ENCODE results near the gene MNAT1.

MNAT1 gene

GRCh38 chr14:61003571-61003970, 269.0 kb downstream of the MNAT1 start:
- no peak for DNase-seq (ENCODE audit: low read depth in 1 of 2, low spot score in 1 of 2)
- in situ Hi-C loops (cut with HindIII; ENCODE audit: low pct_unique_long_range_greater_than_20kb, low sequenced_read_pairs): no loop called here
- no peak for TF ChIP-seq JUND (IDR thresholded peaks at IDR 0.05; ENCODE audit: low read depth)

- DNase-seq (ENCODE audit: low read depth in 1 of 2, low spot score in 1 of 2): no peak
- in situ Hi-C loops (cut with HindIII; ENCODE audit: low pct_unique_long_range_greater_than_20kb, low sequenced_read_pairs): no loop called here
- no peak for TF ChIP-seq JUND (IDR thresholded peaks at IDR 0.05; ENCODE audit: low read depth)
Measured at GRCh38 chr14:61019537-61019936, 285.0 kb downstream of the MNAT1 start.

All from T47D (cell line).